C4-2B (cell line): ENCODE measurements around the gene AGAP1.

Source experiments
- H3K27ac ChIP-seq: fragments of 450-650 bp; 2 replicates; pipeline ENCODE4 v1.5.1; 2017
- CTCF ChIP-seq: fragments of 450-650 bp; conservative IDR thresholded peaks from 2 replicates; pipeline ENCODE4 v1.5.1; 2017; ENCODE audit warnings: mild to moderate bottlenecking
- ZFX ChIP-seq: fragments of 450-650 bp; IDR thresholded peaks from 2 replicates; pipeline ENCODE4 v1.6.1; 2017

The AGAP1 gene

GRCh38 chr2:236171680-236172254 lies 677.9 kb downstream of the AGAP1 start:
- H3K27ac ChIP-seq: no peak overlapping the region
- TF ChIP-seq CTCF: no peak
- TF ChIP-seq ZFX: no peak

GRCh38 chr2:236172255-236173035 lies 678.6 kb downstream of the AGAP1 start:
- TF ChIP-seq ZFX (no peak), CTCF (no peak)
- no peak overlapping the region for H3K27ac ChIP-seq

- TF ChIP-seq ZFX: no peak
- TF ChIP-seq CTCF: no peak
These were observed 679.3 kb downstream of the AGAP1 start for GRCh38 chr2:236173036-236173728.

GRCh38 chr2:236173729-236174607 lies 680.1 kb downstream of the AGAP1 start:
- no peak for TF ChIP-seq ZFX
- no peak for TF ChIP-seq CTCF
- no peak overlapping the region for H3K27ac ChIP-seq

More at GRCh38 chr2:236173036-236173728, 679.3 kb downstream of the AGAP1 start:
- no peak overlapping the region for H3K27ac ChIP-seq

GRCh38 chr2:236175548-236176150 lies 681.8 kb downstream of the AGAP1 start:
- H3K27ac ChIP-seq: peak overlapping the region; percentile 30; the same call in 1 of the 2 replicates
- TF ChIP-seq ZFX (no peak), CTCF (no peak)

GRCh38 chr2:236176417-236176816 lies 682.6 kb downstream of the AGAP1 start:
- H3K27ac ChIP-seq: no peak overlapping the region
- TF ChIP-seq ZFX (no peak), CTCF (peak; percentile 70)
